ENCODE results near the gene LYPD1.

Gene LYPD1

GRCh38 chr2:132668189-132668823, 1.7 kb downstream of the LYPD1 start:
- DNase-seq (ENCODE audit: low read depth in 3 of 3): no peak

- DNase-seq (ENCODE audit: low read depth in 3 of 3): no peak
These were observed 2.3 kb downstream of the LYPD1 start for GRCh38 chr2:132667706-132668105.

- DNase-seq (ENCODE audit: low read depth in 3 of 3): no peak
These were observed 4.4 kb downstream of the LYPD1 start for GRCh38 chr2:132665401-132666140.

- no peak for DNase-seq (ENCODE audit: low read depth in 3 of 3)
These were observed 5.9 kb downstream of the LYPD1 start for GRCh38 chr2:132664096-132664495.

GRCh38 chr2:132662732-132663131, 7.3 kb downstream of the LYPD1 start:
- DNase-seq (ENCODE audit: low read depth in 3 of 3): no peak

GRCh38 chr2:132659331-132659730, 10.7 kb downstream of the LYPD1 start:
- no peak for DNase-seq (ENCODE audit: low read depth in 3 of 3)

GRCh38 chr2:132656266-132656975, 13.6 kb downstream of the LYPD1 start:
- DNase-seq (ENCODE audit: low read depth in 3 of 3): no peak

GRCh38 chr2:132654968-132655367, 15.0 kb downstream of the LYPD1 start:
- DNase-seq (ENCODE audit: low read depth in 3 of 3): no peak

- DNase-seq (ENCODE audit: low read depth in 3 of 3): no peak
These were observed 15.7 kb downstream of the LYPD1 start for GRCh38 chr2:132654335-132654734.

- no peak for DNase-seq (ENCODE audit: low read depth in 3 of 3)
These were observed 17.5 kb downstream of the LYPD1 start for GRCh38 chr2:132652474-132652873.

GRCh38 chr2:132651115-132652045, 18.6 kb downstream of the LYPD1 start:
- no peak for DNase-seq (ENCODE audit: low read depth in 3 of 3)

- no peak for DNase-seq (ENCODE audit: low read depth in 3 of 3)
These were observed 23.4 kb downstream of the LYPD1 start for GRCh38 chr2:132646540-132647108.

- DNase-seq (ENCODE audit: low read depth in 3 of 3): no peak
These were observed 24.1 kb downstream of the LYPD1 start for GRCh38 chr2:132645722-132646539.

GRCh38 chr2:132645176-132645575, 24.8 kb downstream of the LYPD1 start:
- DNase-seq (ENCODE audit: low read depth in 3 of 3): no peak

GRCh38 chr2:132642415-132642814, 27.6 kb downstream of the LYPD1 start:
- DNase-seq (ENCODE audit: low read depth in 3 of 3): no peak

GRCh38 chr2:132641819-132642218, 28.2 kb downstream of the LYPD1 start:
- no peak for DNase-seq (ENCODE audit: low read depth in 3 of 3)

- no peak for DNase-seq (ENCODE audit: low read depth in 3 of 3)
These were observed 29.9 kb downstream of the LYPD1 start for GRCh38 chr2:132640116-132640515.

- DNase-seq (ENCODE audit: low read depth in 3 of 3): no peak
These were observed 31.5 kb downstream of the LYPD1 start for GRCh38 chr2:132638313-132639040.

- no peak for DNase-seq (ENCODE audit: low read depth in 3 of 3)
These were observed 33.7 kb downstream of the LYPD1 start for GRCh38 chr2:132636346-132636745.

- DNase-seq (ENCODE audit: low read depth in 3 of 3): no peak
These were observed 36.4 kb downstream of the LYPD1 start for GRCh38 chr2:132633635-132634034.
